ENCODE data around the gene FAM76A. TPM values are rescaled to one million over a fixed set of nuclear protein-coding genes. Genes with fewer than 3 reads are reported as not detected.

Gene FAM76A
- total and polyA plus RNA-seq, 9 of the 15 experiments (the other 6 are each of a cell fraction or from before 2014, with no cell fraction given) = 9.5 to 14.6 (median 11.4) TPM

- no peak for FAIRE-seq
- H3K4me2 ChIP-seq (ENCODE audit: insufficient read depth, low read length) = no peak overlapping the region
- no peaks in the 10 kb centered on the region for H3K79me2 ChIP-seq (ENCODE audit: control insufficient read depth, insufficient read depth, low read length)
- no peak overlapping the region for H2AFZ ChIP-seq (ENCODE audit: low read depth, low read length)
- no TSS peak for BruUV-seq (replicated peaks)
- no peaks in the 10 kb centered on the region for H3K27me3 ChIP-seq (ENCODE audit: control insufficient read depth in 2 of 2, insufficient read depth in 2 of 2, low read length in 2 of 2)
- in situ Hi-C loops (cut with MboI) = no loop called here
- ChIA-PET POLR2A (interaction anchor here (0.7 to 0.8 kb wide), 3 partner anchors 11 to 388 kb away, joined by 3 to 4 read pairs (median 3); no protein-coding TSS in a partner anchor), CTCF (ENCODE audit: low intra/inter-chr PET ratio) (no interaction called here)
- no peak for DNase-seq (ENCODE audit: extremely low read depth in 1 of 4, low spot score in 3 of 4)
- no peak overlapping the region for H3K27ac ChIP-seq (ENCODE audit: extremely low read depth, low read depth, low read length)
- no peaks in the 10 kb centered on the region for H3K4me1 ChIP-seq (replicated peaks in 1 of 2; ENCODE audit: control insufficient read depth in 2 of 2, insufficient read depth in 2 of 2, low read length in 2 of 2)
- no peaks in the 10 kb centered on the region for H3K36me3 ChIP-seq (ENCODE audit: control insufficient read depth, insufficient read depth, low read length)
- intact Hi-C loops (cut with micrococcal nuclease) = no loop called here
- H3K9me1 ChIP-seq (ENCODE audit: control insufficient read depth, insufficient read depth, low read length) = no peaks in the 10 kb centered on the region
- peaks cover 9% of the 10 kb centered on the region for H3K9me3 ChIP-seq (replicated peaks; ENCODE audit: control insufficient read depth, insufficient read depth, low read depth, low read length)
- no peak overlapping the region for H3K9ac ChIP-seq (ENCODE audit: insufficient read depth in 1 of 2, low read depth in 2 of 2, low read length in 2 of 2)
- ATAC-seq = no peak
- H3K4me3 ChIP-seq = no peak overlapping the region
- no peaks in the 10 kb centered on the region for H4K20me1 ChIP-seq (replicated peaks; ENCODE audit: control insufficient read depth, insufficient read depth, low read length)
- TF ChIP-seq AFF1 (IDR thresholded peaks at IDR 0.05; ENCODE audit: low read depth in 1 of 2, partially characterized antibody in 2 of 2) (no peak), CHD2 (IDR thresholded peaks at IDR 0.05; ENCODE audit: low read depth, low read length) (no peak), HIVEP1 (CRISPR knock-in tag; IDR thresholded peaks at IDR 0.05) (no peak), PBX2 (CRISPR knock-in tag; IDR thresholded peaks at IDR 0.05; ENCODE audit: low read depth) (no peak), PBX2 (tag; conservative IDR thresholded peaks at IDR 0.05; ENCODE audit: low read depth) (0 out of 2 replicates have a peak, but pooled peaks have one; percentile 9), ETV6 (IDR thresholded peaks at IDR 0.05; ENCODE audit: borderline replicate concordance in 1 of 2, low read depth in 2 of 2, low read length in 1 of 2) (no peak), ETV6 (CRISPR knock-in tag; IDR thresholded peaks at IDR 0.05; ENCODE audit: borderline replicate concordance) (no peak), MEIS2 (IDR thresholded peaks at IDR 0.05; ENCODE audit: partially characterized antibody) (peak; percentile 68), MEF2A (IDR thresholded peaks at IDR 0.05; ENCODE audit: control insufficient read depth, low read depth, low read length) (peak; percentile 54; the same call in 1 of the 2 replicates), RNF2 (IDR thresholded peaks at IDR 0.05) (no peak), POLR2B (IDR thresholded peaks at IDR 0.05; ENCODE audit: low read depth, partially characterized antibody) (no peak), ZZZ3 (IDR thresholded peaks at IDR 0.05) (no peak), FIP1L1 (IDR thresholded peaks at IDR 0.05; ENCODE audit: low read depth, low read length, poor library complexity, severe bottlenecking) (no peak), MLX (CRISPR knock-in tag; conservative IDR thresholded peaks at IDR 0.05) (no peak), PKNOX1 (IDR thresholded peaks at IDR 0.05) (peak; percentile 33; the same call in 1 of the 2 replicates)
Measured at GRCh38 chr1:27678747-27679146, 47.0 kb upstream of the FAM76A start.

All from K562 (cell line).